ENCODE results near the gene CD99. TPM values are rescaled to one million over a fixed set of nuclear protein-coding genes. Genes with fewer than 3 reads are reported as not detected.
"Not testable (repeated sequence)": the region's sequence is repeated elsewhere in the genome, so short reads cannot be mapped to it uniquely, and the experiment has no call there.

Gene CD99
- total and polyA plus RNA-seq, 9 donors: 149 to 678 (median 283) TPM

GRCh38 chrX:2748171-2748814 lies 57.2 kb downstream of the CD99 start:
- Histone ChIP-seq H3K27me3 (no peaks in the 10 kb centered on the region), H3K4me3 (no peak overlapping the region), H3K36me3 (no peaks in the 10 kb centered on the region), H3K9me3 (no peaks in the 10 kb centered on the region), H3K27ac (no peak overlapping the region), H3K4me1 (ENCODE audit: insufficient read depth) (peaks cover 2% of the 10 kb centered on the region)
- WGBS, 3 donors: 70 to 77% (median 72%) methylated on average over 8 of the region's 8 CpGs
- DNase-seq: no peak
- TF ChIP-seq, protein P1, sequence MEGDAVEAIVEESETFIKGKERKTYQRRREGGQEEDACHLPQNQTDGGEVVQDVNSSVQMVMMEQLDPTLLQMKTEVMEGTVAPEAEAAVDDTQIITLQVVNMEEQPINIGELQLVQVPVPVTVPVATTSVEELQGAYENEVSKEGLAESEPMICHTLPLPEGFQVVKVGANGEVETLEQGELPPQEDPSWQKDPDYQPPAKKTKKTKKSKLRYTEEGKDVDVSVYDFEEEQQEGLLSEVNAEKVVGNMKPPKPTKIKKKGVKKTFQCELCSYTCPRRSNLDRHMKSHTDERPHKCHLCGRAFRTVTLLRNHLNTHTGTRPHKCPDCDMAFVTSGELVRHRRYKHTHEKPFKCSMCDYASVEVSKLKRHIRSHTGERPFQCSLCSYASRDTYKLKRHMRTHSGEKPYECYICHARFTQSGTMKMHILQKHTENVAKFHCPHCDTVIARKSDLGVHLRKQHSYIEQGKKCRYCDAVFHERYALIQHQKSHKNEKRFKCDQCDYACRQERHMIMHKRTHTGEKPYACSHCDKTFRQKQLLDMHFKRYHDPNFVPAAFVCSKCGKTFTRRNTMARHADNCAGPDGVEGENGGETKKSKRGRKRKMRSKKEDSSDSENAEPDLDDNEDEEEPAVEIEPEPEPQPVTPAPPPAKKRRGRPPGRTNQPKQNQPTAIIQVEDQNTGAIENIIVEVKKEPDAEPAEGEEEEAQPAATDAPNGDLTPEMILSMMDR (IDR thresholded peaks at IDR 0.05): no peak
- no peak for TF ChIP-seq POLR2A (IDR thresholded peaks at IDR 0.05)
- no peak for TF ChIP-seq EP300 (IDR thresholded peaks at IDR 0.05)
- intact Hi-C loops (cut with DNase I): no loop called here

- no peak overlapping the region for H3K4me3 ChIP-seq
- peaks cover 2% of the 10 kb centered on the region for H3K4me1 ChIP-seq (ENCODE audit: insufficient read depth)
- no peaks in the 10 kb centered on the region for H3K9me3 ChIP-seq
- DNase-seq: no peak
- TF ChIP-seq EP300 (IDR thresholded peaks at IDR 0.05): no peak
- TF ChIP-seq POLR2A (IDR thresholded peaks at IDR 0.05): no peak
- TF ChIP-seq, protein P1 (IDR thresholded peaks at IDR 0.05): no peak
- H3K27me3 ChIP-seq: no peaks in the 10 kb centered on the region
- H3K36me3 ChIP-seq: no peaks in the 10 kb centered on the region
- no peak overlapping the region for H3K27ac ChIP-seq
- WGBS, 3 donors: 24 to 29% (median 26%) methylated on average over 1 of the region's 1 CpG
- intact Hi-C loops (cut with DNase I): no loop called here
Measured at GRCh38 chrX:2748815-2749188, 57.7 kb downstream of the CD99 start.

- no peaks in the 10 kb centered on the region for H3K9me3 ChIP-seq
- no peaks in the 10 kb centered on the region for H3K27me3 ChIP-seq
- TF ChIP-seq, protein P1 (IDR thresholded peaks at IDR 0.05): no peak
- TF ChIP-seq EP300 (IDR thresholded peaks at IDR 0.05) (no peak), POLR2A (IDR thresholded peaks at IDR 0.05) (no peak)
- H3K36me3 ChIP-seq: no peaks in the 10 kb centered on the region
- H3K4me3 ChIP-seq: no peak overlapping the region
- intact Hi-C loops (cut with DNase I): no loop called here
- WGBS, 3 donors: 56 to 66% (median 63%) methylated on average over 3 of the region's 3 CpGs
- no peak overlapping the region for H3K27ac ChIP-seq
- no peak for DNase-seq
- peaks cover 2% of the 10 kb centered on the region for H3K4me1 ChIP-seq (ENCODE audit: insufficient read depth)
Measured at GRCh38 chrX:2751291-2751690, 60.2 kb downstream of the CD99 start.

GRCh38 chrX:2751874-2752300 lies 60.8 kb downstream of the CD99 start, which contains the start of gene XG:
TSS of gene XG (plus strand) at chrX:2752040. CDS start at chrX:2752275, 235 bp downstream.
- H3K36me3 ChIP-seq; intact Hi-C loops (cut with DNase I); H3K27me3 ChIP-seq; H3K27ac ChIP-seq; H3K4me1 ChIP-seq (ENCODE audit: insufficient read depth); H3K9me3 ChIP-seq; H3K4me3 ChIP-seq; DNase-seq: not testable (repeated sequence)
- 72 to 85% (median 80%) methylated on average over 11 of the region's 11 CpGs for WGBS, 3 donors

GRCh38 chrX:2752441-2752840 lies 61.3 kb downstream of the CD99 start:
- intact Hi-C loops (cut with DNase I); H3K4me3 ChIP-seq: not testable (repeated sequence)

GRCh38 chrX:2755163-2755715 lies 64.1 kb downstream of the CD99 start:
- H3K4me3 ChIP-seq; DNase-seq; H3K4me1 ChIP-seq (ENCODE audit: insufficient read depth); intact Hi-C loops (cut with DNase I); H3K27me3 ChIP-seq; H3K9me3 ChIP-seq; H3K27ac ChIP-seq; H3K36me3 ChIP-seq: not testable (repeated sequence)
- WGBS, 3 donors: 50 to 58% (median 57%) methylated on average over 5 of the region's 5 CpGs

More at GRCh38 chrX:2752441-2752840, 61.3 kb downstream of the CD99 start:
- not testable (repeated sequence) for DNase-seq; H3K36me3 ChIP-seq; H3K27ac ChIP-seq; H3K4me1 ChIP-seq (ENCODE audit: insufficient read depth); H3K27me3 ChIP-seq; H3K9me3 ChIP-seq
- WGBS, 3 donors: 84 to 88% (median 84%) methylated on average over 6 to 7 of the region's 7 CpGs
